SK-N-SH (cell line): ENCODE measurements around the gene LPO. TPM values are rescaled to one million over a fixed set of nuclear protein-coding genes. Genes with fewer than 3 reads are reported as not detected.
A peak's percentile ranks its signal among the peaks of the same experiment; 100 is the strongest.

Source experiments
- CTCF ChIA-PET: fragments of 300-600, 350-600 bp; formaldehyde crosslinking; extraction: SDS; loops from one replicate; lab custom pipeline; 2021; lab: Yijun Ruan, JAX
- POLR2A ChIA-PET: fragments of 350-600 bp; sonication (Branson Sonifier 250); formaldehyde crosslinking; extraction: SDS; loops from one replicate; lab custom pipeline; 2020; ENCODE audit warnings: antibody characterized with exemption, inconsistent platforms; lab: Yijun Ruan, JAX
- DNase-seq: peaks from one replicate; pipeline ENCODE4 v3.0.0; 2012
- H2AFZ ChIP-seq: fragments of 200-600 bp; sonication (generic); 2 replicates; pipeline ENCODE4 v1.8.1; 2016; ENCODE audit warnings: antibody characterized with exemption, mild to moderate bottlenecking, low read depth
- H3F3A ChIP-seq: fragments of 200-600 bp; sonication (generic); replicated peaks from 2 replicates; pipeline ENCODE3; 2016; ENCODE audit warnings: antibody characterized with exemption, mild to moderate bottlenecking; ENCODE audit not compliant: insufficient read depth
- H3K27ac ChIP-seq, 2 experiments: fragments of 200-500 bp in 1 of 2; fragments of 200-600 bp in 1 of 2; sonication (Bioruptor generic) in 1 of 2; sonication (generic), shearing (Covaris generic) in 1 of 2; 2 replicates each; pipeline versions ENCODE4 v1.5.1 to v1.6.1; 2014 to 2016; ENCODE audit warnings: low read depth in 2 of 2, inconsistent platforms in 1 of 2, low read length in 1 of 2, mild to moderate bottlenecking in 1 of 2, mixed read lengths in 1 of 2
- H3K27me3 ChIP-seq: fragments of 200-600 bp; sonication (generic), shearing (Covaris generic); 2 replicates; pipeline ENCODE4 v1.6.1; 2016; ENCODE audit warnings: mixed run types; ENCODE audit not compliant: insufficient read depth
- H3K36me3 ChIP-seq, 2 experiments: fragments of 200-500 bp in 1 of 2; fragments of 200-600 bp in 1 of 2; sonication (Bioruptor generic) in 1 of 2; sonication (generic) in 1 of 2; replicated peaks in 1 of 2; 2 replicates each; pipeline versions ENCODE3 to v1.5.1; 2014 to 2016; ENCODE audit warnings: low read length in 1 of 2, mild to moderate bottlenecking in 1 of 2; ENCODE audit not compliant: insufficient read depth in 2 of 2, control insufficient read depth in 1 of 2
- H3K4me1 ChIP-seq, 2 experiments: fragments of 200-500 bp in 1 of 2; fragments of 200-600 bp in 1 of 2; sonication (Bioruptor generic) in 1 of 2; sonication (generic), shearing (Covaris generic) in 1 of 2; 2 replicates each; pipeline versions ENCODE4 v1.5.1 to v1.6.1; 2014 to 2016; ENCODE audit warnings: low read depth in 1 of 2, low read length in 1 of 2, mixed run types in 1 of 2; ENCODE audit not compliant: insufficient read depth in 2 of 2, control insufficient read depth in 1 of 2
- H3K4me2 ChIP-seq: fragments of 200-600 bp; sonication (generic), shearing (Covaris generic); 2 replicates; pipeline ENCODE4 v1.6.1; 2017; ENCODE audit warnings: mixed run types
- H3K4me3 ChIP-seq, 2 experiments: fragments of 200-500 bp in 1 of 2; fragments of 200-600 bp in 1 of 2; sonication (Bioruptor generic) in 1 of 2; sonication (generic), shearing (Covaris generic) in 1 of 2; 2 replicates each; pipeline versions ENCODE4 v1.5.1 to v1.8.1; 2014 to 2016; ENCODE audit warnings: low read depth in 2 of 2, inconsistent platforms in 1 of 2, low read length in 1 of 2, mild to moderate bottlenecking in 1 of 2, mixed read lengths in 1 of 2, moderate library complexity in 1 of 2
- H3K79me2 ChIP-seq: fragments of 200-600 bp; sonication (generic); 2 replicates; pipeline ENCODE4 v1.8.1; 2017; ENCODE audit warnings: mild to moderate bottlenecking; ENCODE audit not compliant: insufficient read depth
- H3K9ac ChIP-seq: fragments of 200-600 bp; sonication (generic); 2 replicates; pipeline ENCODE4 v1.6.1; 2017; ENCODE audit warnings: mixed run types
- H3K9me2 ChIP-seq: fragments of 200-600 bp; sonication (generic); 2 replicates; pipeline ENCODE4 v1.6.1; 2017; ENCODE audit warnings: mixed run types
- H3K9me3 ChIP-seq: fragments of 200-600 bp; sonication (generic); 2 replicates; pipeline ENCODE4 v1.6.1; 2017; ENCODE audit warnings: mixed run types, mild to moderate bottlenecking, moderate library complexity
- H4K20me1 ChIP-seq: fragments of 200-600 bp; sonication (generic); 2 replicates; pipeline ENCODE4 v1.6.1; 2017; ENCODE audit warnings: mild to moderate bottlenecking, mixed run types; ENCODE audit not compliant: insufficient read depth
- CHD2 ChIP-seq: fragments of 150-350 bp; IDR thresholded peaks from 2 replicates; pipeline ENCODE4 v1.6.1; 2018; ENCODE audit warnings: low read length; ENCODE audit not compliant: partially characterized antibody
- ELF1 ChIP-seq: IDR thresholded peaks from 2 replicates; pipeline ENCODE4 v1.4.0; 2012
- EZH2phosphoT487 ChIP-seq: fragments of 200-600 bp; sonication (generic); IDR thresholded peaks from 2 replicates; pipeline ENCODE4 v1.6.1; 2017; ENCODE audit warnings: low read depth, mixed run types, mild to moderate bottlenecking, antibody characterized with exemption, moderate library complexity, borderline replicate concordance
- FOXJ3 ChIP-seq: sonication (generic); formaldehyde crosslinking; IDR thresholded peaks from 2 replicates; pipeline ENCODE4 v1.5.1; 2020; ENCODE audit warnings: mild to moderate bottlenecking, missing genetic modification reagents
- GABPA ChIP-seq: IDR thresholded peaks from 2 replicates; pipeline ENCODE4 v1.4.0; 2012; ENCODE audit warnings: low read depth, mild to moderate bottlenecking
- JUND ChIP-seq: IDR thresholded peaks from 2 replicates; pipeline ENCODE4 v1.4.0; 2012
- MEF2A ChIP-seq: IDR thresholded peaks from 2 replicates; pipeline ENCODE4 v1.4.0; 2012; ENCODE audit warnings: low read depth, borderline replicate concordance
- NFIC ChIP-seq: IDR thresholded peaks from 2 replicates; pipeline ENCODE4 v1.4.0; 2012; ENCODE audit warnings: borderline replicate concordance
- RAD21 ChIP-seq: IDR thresholded peaks from 2 replicates; pipeline ENCODE4 v1.6.1; 2012; ENCODE audit warnings: mild to moderate bottlenecking, low read length
- RCOR1 ChIP-seq: fragments of 150-350 bp; IDR thresholded peaks from 2 replicates; pipeline ENCODE4 v1.6.1; 2017; ENCODE audit warnings: antibody characterized with exemption, low read length
- RFX5 ChIP-seq: IDR thresholded peaks from 2 replicates; pipeline ENCODE4 v1.6.1; 2012; ENCODE audit warnings: mild to moderate bottlenecking, improper control_type of control experiment, low read length
- RXRA ChIP-seq: IDR thresholded peaks from 2 replicates; pipeline ENCODE4 v1.4.0; 2012; ENCODE audit warnings: low read depth, mild to moderate bottlenecking, borderline replicate concordance
- SIN3A ChIP-seq: IDR thresholded peaks from 2 replicates; pipeline ENCODE4 v1.6.1; 2012; ENCODE audit warnings: low read depth, mild to moderate bottlenecking, low read length, moderate library complexity, borderline replicate concordance
- TAF1 ChIP-seq: IDR thresholded peaks from 2 replicates; pipeline ENCODE4 v1.6.1; 2012; ENCODE audit warnings: low read depth, mild to moderate bottlenecking, low read length, moderate library complexity, borderline replicate concordance
- TEAD4 ChIP-seq: IDR thresholded peaks from 2 replicates; pipeline ENCODE4 v1.4.0; 2012; ENCODE audit warnings: mild to moderate bottlenecking, borderline replicate concordance; ENCODE audit not compliant: insufficient read depth
- WGBS: methylation state at CpG from one replicate; pipeline ENCODE4 v1.1.6; 2017; ENCODE audit warnings: low lambda C conversion rate; 5-methylcytosine and 5-hydroxymethylcytosine counted together
- polyA plus RNA-seq, 3 experiments: library from polyadenylated mRNA; depleted of rRNA; stranded (reverse); fragments of >200 nt; gene quantifications; 2 replicates each; pipeline ENCODE4 v1.2.3, GENCODE V29; 2012
- TF ChIP-seq, protein P1 (sequence below): IDR thresholded peaks from 2 replicates; pipeline ENCODE4 v1.4.0; 2012; ENCODE audit warnings: low read depth, borderline replicate concordance
- TF ChIP-seq, protein P2 (sequence below): IDR thresholded peaks from 2 replicates; pipeline ENCODE4 v1.4.0; 2012; ENCODE audit warnings: low read depth, borderline replicate concordance
- TF ChIP-seq, protein P3 (sequence below): IDR thresholded peaks from 2 replicates; pipeline ENCODE4 v1.4.0; 2012; ENCODE audit warnings: low read depth
- TF ChIP-seq, protein P4 (sequence below): fragments of 150-350 bp; IDR thresholded peaks from 2 replicates; pipeline ENCODE4 v1.6.1; 2017; ENCODE audit warnings: antibody characterized with exemption, low read length, low read depth, borderline replicate concordance

LPO gene
- polyA plus RNA-seq, 1 of the 3 experiments (the other 2 are of a cell fraction) = not detected

DNA sequence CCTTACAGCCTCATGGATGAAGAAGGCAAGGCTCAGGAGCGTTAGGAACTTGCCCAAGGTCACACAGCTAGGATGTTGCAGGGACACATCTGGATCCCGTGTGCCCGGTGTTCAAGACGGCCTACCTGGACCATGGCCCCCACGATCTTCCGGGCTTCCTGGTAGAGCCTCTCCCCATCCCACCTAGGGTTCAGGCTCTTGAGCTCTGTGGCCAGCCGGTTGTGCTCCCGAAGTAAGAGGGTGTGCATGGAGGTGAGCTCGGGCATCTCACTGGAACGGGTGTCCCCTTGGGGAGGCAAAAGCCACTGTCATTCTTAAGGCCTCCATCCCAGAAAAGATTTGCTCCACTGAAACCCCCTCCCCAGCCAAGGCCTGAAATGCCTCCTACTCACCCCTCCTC, 37.0 kb downstream of the LPO start:
- Histone ChIP-seq H3K4me1 (no peaks in the 10 kb centered on the region; a peak in 1 of 4 replicates), H3K9me2 (no peaks in the 10 kb centered on the region), H3K36me3 (no peaks in the 10 kb centered on the region), H3K79me2 (no peaks in the 10 kb centered on the region), H3F3A (no peaks in the 10 kb centered on the region), H3K27ac (no peak overlapping the region), H3K9ac (no peak overlapping the region), H3K4me2 (no peak overlapping the region), H3K27me3 (peaks cover 21% of the 10 kb centered on the region), H3K4me3 (no peak overlapping the region), H4K20me1 (no peaks in the 10 kb centered on the region), H3K9me3 (no peaks in the 10 kb centered on the region), H2AFZ (no peak overlapping the region)
- TF ChIP-seq JUND (no peak), ELF1 (no peak), FOXJ3 (no peak), EZH2phosphoT487 (no peak), RXRA (no peak), CHD2 (no peak), TAF1 (no peak), MEF2A (no peak), RFX5 (no peak), RAD21 (no peak), GABPA (no peak), TEAD4 (no peak), SIN3A (no peak), NFIC (no peak), RCOR1 (no peak)
- TF ChIP-seq, protein P1, sequence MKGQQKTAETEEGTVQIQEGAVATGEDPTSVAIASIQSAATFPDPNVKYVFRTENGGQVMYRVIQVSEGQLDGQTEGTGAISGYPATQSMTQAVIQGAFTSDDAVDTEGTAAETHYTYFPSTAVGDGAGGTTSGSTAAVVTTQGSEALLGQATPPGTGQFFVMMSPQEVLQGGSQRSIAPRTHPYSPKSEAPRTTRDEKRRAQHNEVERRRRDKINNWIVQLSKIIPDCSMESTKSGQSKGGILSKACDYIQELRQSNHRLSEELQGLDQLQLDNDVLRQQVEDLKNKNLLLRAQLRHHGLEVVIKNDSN = no peak
- TF ChIP-seq, protein P2, sequence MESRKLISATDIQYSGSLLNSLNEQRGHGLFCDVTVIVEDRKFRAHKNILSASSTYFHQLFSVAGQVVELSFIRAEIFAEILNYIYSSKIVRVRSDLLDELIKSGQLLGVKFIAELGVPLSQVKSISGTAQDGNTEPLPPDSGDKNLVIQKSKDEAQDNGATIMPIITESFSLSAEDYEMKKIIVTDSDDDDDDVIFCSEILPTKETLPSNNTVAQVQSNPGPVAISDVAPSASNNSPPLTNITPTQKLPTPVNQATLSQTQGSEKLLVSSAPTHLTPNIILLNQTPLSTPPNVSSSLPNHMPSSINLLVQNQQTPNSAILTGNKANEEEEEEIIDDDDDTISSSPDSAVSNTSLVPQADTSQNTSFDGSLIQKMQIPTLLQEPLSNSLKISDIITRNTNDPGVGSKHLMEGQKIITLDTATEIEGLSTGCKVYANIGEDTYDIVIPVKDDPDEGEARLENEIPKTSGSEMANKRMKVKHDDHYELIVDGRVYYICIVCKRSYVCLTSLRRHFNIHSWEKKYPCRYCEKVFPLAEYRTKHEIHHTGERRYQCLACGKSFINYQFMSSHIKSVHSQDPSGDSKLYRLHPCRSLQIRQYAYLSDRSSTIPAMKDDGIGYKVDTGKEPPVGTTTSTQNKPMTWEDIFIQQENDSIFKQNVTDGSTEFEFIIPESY = no peak
- TF ChIP-seq, protein P3, sequence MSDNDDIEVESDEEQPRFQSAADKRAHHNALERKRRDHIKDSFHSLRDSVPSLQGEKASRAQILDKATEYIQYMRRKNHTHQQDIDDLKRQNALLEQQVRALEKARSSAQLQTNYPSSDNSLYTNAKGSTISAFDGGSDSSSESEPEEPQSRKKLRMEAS = no peak
- TF ChIP-seq, protein P4, sequence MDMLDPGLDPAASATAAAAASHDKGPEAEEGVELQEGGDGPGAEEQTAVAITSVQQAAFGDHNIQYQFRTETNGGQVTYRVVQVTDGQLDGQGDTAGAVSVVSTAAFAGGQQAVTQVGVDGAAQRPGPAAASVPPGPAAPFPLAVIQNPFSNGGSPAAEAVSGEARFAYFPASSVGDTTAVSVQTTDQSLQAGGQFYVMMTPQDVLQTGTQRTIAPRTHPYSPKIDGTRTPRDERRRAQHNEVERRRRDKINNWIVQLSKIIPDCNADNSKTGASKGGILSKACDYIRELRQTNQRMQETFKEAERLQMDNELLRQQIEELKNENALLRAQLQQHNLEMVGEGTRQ = no peak
- ChIA-PET CTCF (interaction anchor here (0.8 to 3.3 kb wide), 8 partner anchors 14 to 142 kb away, joined by 3 to 13 read pairs (median 4); partner anchors contain the start of genes LPO, RNF43 and SUPT4H1), POLR2A (no interaction called here)
- peak; percentile 23 for DNase-seq
- WGBS = 46% methylated on average over 9 of the region's 10 CpGs
